KOPT-K1 (cell line): Measurements from ENCODE around the gene SCAI.
"Not testable (repeated sequence)": the region's sequence is repeated elsewhere in the genome, so short reads cannot be mapped to it uniquely, and the experiment has no call there.

Experiments used
- H3K27ac ChIP-seq: fragments of 200-600 bp; sonication (generic); 2 replicates; pipeline ENCODE4 v1.5.1; 2016; ENCODE audit warnings: antibody characterized with exemption, mild to moderate bottlenecking, low read depth, low read length; ENCODE audit not compliant: poor library complexity, severe bottlenecking
- H3K36me3 ChIP-seq: fragments of 200-600 bp; sonication (generic); 2 replicates; pipeline ENCODE4 v1.5.1; 2017; ENCODE audit warnings: antibody characterized with exemption, mild to moderate bottlenecking, low read length, moderate library complexity; ENCODE audit not compliant: insufficient read depth
- H3K9me3 ChIP-seq: fragments of 200-600 bp; sonication (generic); 2 replicates; pipeline ENCODE4 v1.5.1; 2017; ENCODE audit warnings: antibody characterized with exemption, low read length, mild to moderate bottlenecking; ENCODE audit not compliant: insufficient read depth, poor library complexity, severe bottlenecking

SCAI gene

GRCh38 chr9:125049212-125050049, 93.9 kb downstream of the SCAI start:
- H3K9me3 ChIP-seq, result no peaks in the 10 kb centered on the region
- H3K27ac ChIP-seq, result no peak overlapping the region
- peaks cover 46% of the 10 kb centered on the region for H3K36me3 ChIP-seq

GRCh38 chr9:125043631-125044030, 99.7 kb downstream of the SCAI start:
- H3K27ac ChIP-seq, result no peak overlapping the region
- no peaks in the 10 kb centered on the region for H3K9me3 ChIP-seq
- peaks cover 38% of the 10 kb centered on the region for H3K36me3 ChIP-seq

GRCh38 chr9:125043148-125043547, 100.2 kb downstream of the SCAI start:
- peaks cover 38% of the 10 kb centered on the region for H3K36me3 ChIP-seq
- H3K27ac ChIP-seq, result no peak overlapping the region
- H3K9me3 ChIP-seq, result no peaks in the 10 kb centered on the region

GRCh38 chr9:125038166-125038565, 105.2 kb downstream of the SCAI start:
- no peak overlapping the region for H3K27ac ChIP-seq
- peaks cover 9% of the 10 kb centered on the region; the same call in 1 of the 2 replicates for H3K36me3 ChIP-seq
- no peaks in the 10 kb centered on the region for H3K9me3 ChIP-seq

- Histone ChIP-seq H3K9me3 (no peaks in the 10 kb centered on the region), H3K27ac (no peak overlapping the region), H3K36me3 (peaks cover 56% of the 10 kb centered on the region)
Measured at GRCh38 chr9:125028041-125028440, 115.3 kb downstream of the SCAI start.

- H3K9me3 ChIP-seq, result no peaks in the 10 kb centered on the region
- peaks cover 80% of the 10 kb centered on the region for H3K36me3 ChIP-seq
- H3K27ac ChIP-seq, result no peak overlapping the region
Measured at GRCh38 chr9:125024917-125025316, 118.4 kb downstream of the SCAI start.

- H3K36me3 ChIP-seq, result peaks cover 88% of the 10 kb centered on the region
- H3K9me3 ChIP-seq, result no peaks in the 10 kb centered on the region
- H3K27ac ChIP-seq, result no peak overlapping the region
Measured at GRCh38 chr9:125021069-125021468, 122.3 kb downstream of the SCAI start.

- not testable (repeated sequence) for H3K27ac ChIP-seq, H3K9me3 ChIP-seq
- peaks cover 39% of the 10 kb centered on the region for H3K36me3 ChIP-seq
Measured at GRCh38 chr9:125015655-125016054, 127.7 kb downstream of the SCAI start.

GRCh38 chr9:125012013-125012412, 131.3 kb downstream of the SCAI start:
- not testable (repeated sequence) for H3K36me3 ChIP-seq, H3K27ac ChIP-seq, H3K9me3 ChIP-seq

- Histone ChIP-seq H3K36me3 (peaks cover 3% of the 10 kb centered on the region), H3K9me3 (no peaks in the 10 kb centered on the region), H3K27ac (no peak overlapping the region)
Measured at GRCh38 chr9:125008599-125008998, 134.7 kb downstream of the SCAI start.

- Histone ChIP-seq H3K27ac (no peak overlapping the region), H3K36me3 (peaks cover 50% of the 10 kb centered on the region), H3K9me3 (no peaks in the 10 kb centered on the region)
Measured at GRCh38 chr9:125003332-125003731, 140.0 kb downstream of the SCAI start.

- no peak overlapping the region for H3K27ac ChIP-seq
- no peaks in the 10 kb centered on the region for H3K9me3 ChIP-seq
- H3K36me3 ChIP-seq, result peaks cover 58% of the 10 kb centered on the region
Measured at GRCh38 chr9:124983698-124984097, 159.6 kb downstream of the SCAI start.

GRCh38 chr9:124980431-124980830, 162.9 kb downstream of the SCAI start:
- no peak overlapping the region for H3K27ac ChIP-seq
- no peaks in the 10 kb centered on the region for H3K9me3 ChIP-seq
- H3K36me3 ChIP-seq, result peaks cover 63% of the 10 kb centered on the region

- Histone ChIP-seq H3K9me3 (no peaks in the 10 kb centered on the region), H3K36me3 (peaks cover 72% of the 10 kb centered on the region), H3K27ac (no peak overlapping the region)
Measured at GRCh38 chr9:124975131-124975530, 168.2 kb downstream of the SCAI start.

- H3K9me3 ChIP-seq, result no peaks in the 10 kb centered on the region
- H3K36me3 ChIP-seq, result peaks cover 82% of the 10 kb centered on the region
- H3K27ac ChIP-seq, result no peak overlapping the region
Measured at GRCh38 chr9:124973807-124974206, 169.5 kb downstream of the SCAI start.

GRCh38 chr9:124972241-124972770, 171.0 kb downstream of the SCAI start:
- Histone ChIP-seq H3K9me3 (no peaks in the 10 kb centered on the region), H3K27ac (no peak overlapping the region), H3K36me3 (peaks cover 93% of the 10 kb centered on the region)
